ENCODE results near the gene SPRN.
"Not testable (repeated sequence)": the region's sequence is repeated elsewhere in the genome, so short reads cannot be mapped to it uniquely, and the experiment has no call there.

Gene SPRN, protein sequence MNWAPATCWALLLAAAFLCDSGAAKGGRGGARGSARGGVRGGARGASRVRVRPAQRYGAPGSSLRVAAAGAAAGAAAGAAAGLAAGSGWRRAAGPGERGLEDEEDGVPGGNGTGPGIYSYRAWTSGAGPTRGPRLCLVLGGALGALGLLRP

DNA sequence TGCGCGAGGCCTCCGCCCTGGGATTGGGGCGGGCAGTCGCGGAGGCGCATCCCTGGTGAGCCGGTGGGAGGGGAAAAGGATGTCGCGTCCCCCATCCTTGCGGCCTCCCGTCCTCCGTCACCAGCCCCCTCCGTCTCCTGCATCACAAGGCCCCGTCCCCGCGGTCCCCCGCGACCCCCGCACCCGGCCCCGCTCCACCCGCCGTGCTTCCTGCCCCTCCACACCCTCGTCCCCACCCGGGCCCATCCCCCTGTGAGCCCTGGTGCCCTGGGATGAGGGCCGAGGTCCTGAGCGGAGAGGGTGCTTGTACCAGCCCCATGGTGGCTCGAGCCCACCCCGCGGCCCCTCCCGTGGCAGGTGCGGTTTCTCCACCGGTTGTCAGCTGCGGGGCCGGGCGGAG lies at the start of gene SPRN:
Gene SPRN (minus strand): TSS at position 25 of the 400 bp plus-strand sequence. CDS start 944 bp downstream, outside the sequence.
- H3K4me3 ChIP-seq (ENCODE audit: low read depth, low read length) = peak within 1 kb of the TSS; percentile 27

DNA sequence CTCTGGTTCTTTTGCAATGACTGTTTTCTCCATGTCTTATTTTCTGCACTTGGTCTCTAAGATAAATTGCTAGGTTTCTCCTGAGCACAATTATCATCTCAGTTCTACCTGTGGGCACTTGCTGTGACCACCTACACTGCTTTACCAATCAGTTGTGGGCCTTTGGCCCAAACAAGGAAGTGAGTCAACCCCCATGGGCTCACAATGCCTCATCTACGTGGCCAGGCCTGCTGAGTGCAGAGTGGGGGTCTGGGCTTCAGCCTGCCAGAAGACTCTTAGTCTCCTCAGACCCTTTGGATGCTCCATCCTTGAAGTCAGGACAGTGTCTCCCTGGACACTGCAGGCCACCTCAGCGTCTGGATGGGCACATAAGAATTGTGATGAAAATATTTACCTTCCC lies 49.6 kb upstream of the SPRN start:
- H3K4me3 ChIP-seq (ENCODE audit: low read depth, low read length) = no peak overlapping the region
- no peak for DNase-seq (ENCODE audit: low read depth, low spot score)
- ChIA-PET POLR2A (no interaction called here), CTCF (no interaction called here)
- TF ChIP-seq, protein P1, sequence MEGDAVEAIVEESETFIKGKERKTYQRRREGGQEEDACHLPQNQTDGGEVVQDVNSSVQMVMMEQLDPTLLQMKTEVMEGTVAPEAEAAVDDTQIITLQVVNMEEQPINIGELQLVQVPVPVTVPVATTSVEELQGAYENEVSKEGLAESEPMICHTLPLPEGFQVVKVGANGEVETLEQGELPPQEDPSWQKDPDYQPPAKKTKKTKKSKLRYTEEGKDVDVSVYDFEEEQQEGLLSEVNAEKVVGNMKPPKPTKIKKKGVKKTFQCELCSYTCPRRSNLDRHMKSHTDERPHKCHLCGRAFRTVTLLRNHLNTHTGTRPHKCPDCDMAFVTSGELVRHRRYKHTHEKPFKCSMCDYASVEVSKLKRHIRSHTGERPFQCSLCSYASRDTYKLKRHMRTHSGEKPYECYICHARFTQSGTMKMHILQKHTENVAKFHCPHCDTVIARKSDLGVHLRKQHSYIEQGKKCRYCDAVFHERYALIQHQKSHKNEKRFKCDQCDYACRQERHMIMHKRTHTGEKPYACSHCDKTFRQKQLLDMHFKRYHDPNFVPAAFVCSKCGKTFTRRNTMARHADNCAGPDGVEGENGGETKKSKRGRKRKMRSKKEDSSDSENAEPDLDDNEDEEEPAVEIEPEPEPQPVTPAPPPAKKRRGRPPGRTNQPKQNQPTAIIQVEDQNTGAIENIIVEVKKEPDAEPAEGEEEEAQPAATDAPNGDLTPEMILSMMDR (IDR thresholded peaks at IDR 0.05; ENCODE audit: insufficient read depth, low read length, missing control alignments) = no peak

More for the DNA sequence above, at the start of gene SPRN:
- POLR2A ChIA-PET; DNase-seq (ENCODE audit: low read depth, low spot score); CTCF ChIA-PET: not testable (repeated sequence)

DNA sequence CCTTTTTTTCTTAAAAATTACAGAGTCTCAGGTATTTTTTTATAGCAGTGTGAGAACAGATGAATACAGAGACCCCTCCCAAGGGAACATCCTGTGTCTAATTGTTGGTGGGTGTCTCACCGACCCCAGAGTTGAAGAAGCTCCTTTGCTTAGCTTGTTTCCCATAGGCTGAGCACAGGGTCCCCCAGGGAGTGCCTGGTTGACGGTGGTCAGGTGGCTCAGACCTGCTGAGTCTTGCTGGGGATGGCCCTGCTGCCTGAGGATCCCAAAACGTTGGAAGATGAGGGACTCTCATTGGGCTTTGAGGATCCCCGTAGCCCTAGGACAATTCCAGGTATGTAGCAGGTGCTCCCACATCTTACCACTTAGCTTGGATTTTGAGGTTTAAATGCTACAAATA lies 48.8 kb upstream of the SPRN start:
- TF ChIP-seq, protein P1 (IDR thresholded peaks at IDR 0.05; ENCODE audit: insufficient read depth, low read length, missing control alignments) = no peak
- DNase-seq (ENCODE audit: low read depth, low spot score) = no peak
- H3K4me3 ChIP-seq (ENCODE audit: low read depth, low read length) = no peak overlapping the region
- POLR2A ChIA-PET = no interaction called here
- CTCF ChIA-PET = no interaction called here

DNA sequence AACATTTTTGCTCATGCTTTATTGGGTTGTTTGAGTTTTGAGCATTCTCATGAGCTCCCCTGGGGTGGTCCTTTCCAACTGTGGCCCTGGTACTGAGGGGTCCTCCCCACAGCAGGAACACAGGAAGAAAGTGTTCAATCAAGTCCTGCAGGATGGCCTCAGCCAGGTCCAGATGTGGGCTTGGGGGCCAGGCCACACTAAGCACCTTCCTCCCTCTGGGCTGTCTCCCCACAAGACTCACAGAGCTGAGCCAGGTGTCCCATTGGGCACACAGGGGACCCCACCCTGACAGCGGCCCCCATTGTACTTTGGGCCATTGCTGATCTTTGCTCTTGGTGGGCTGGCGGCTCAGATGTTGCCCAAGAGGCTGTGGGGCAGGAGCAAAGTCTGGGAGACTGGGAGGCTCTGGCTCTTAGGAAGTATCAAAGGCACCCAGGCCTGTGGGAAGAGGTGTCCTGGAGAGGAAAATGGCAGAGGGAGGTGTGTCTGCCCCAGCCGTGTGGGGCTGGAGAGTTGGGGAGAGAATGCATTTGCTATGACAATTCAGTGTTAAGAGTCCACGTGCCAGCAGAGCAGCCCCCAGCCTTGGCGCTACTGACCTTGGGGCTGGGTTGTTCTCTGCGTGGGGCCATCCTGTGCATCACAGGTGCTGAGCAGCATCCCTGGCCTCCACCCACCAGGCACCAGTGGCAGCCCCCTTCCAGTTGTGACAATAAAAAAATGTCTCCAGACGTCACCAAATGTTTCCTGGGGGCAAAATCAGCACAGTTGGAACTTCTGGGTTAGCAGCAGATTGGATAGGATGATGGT lies 47.1 kb upstream of the SPRN start:
- DNase-seq (ENCODE audit: low read depth, low spot score) = no peak
- ChIA-PET CTCF (no interaction called here), POLR2A (no interaction called here)
- TF ChIP-seq, protein P1 (IDR thresholded peaks at IDR 0.05; ENCODE audit: insufficient read depth, low read length, missing control alignments) = no peak
- no peak overlapping the region for H3K4me3 ChIP-seq (ENCODE audit: low read depth, low read length)

DNA sequence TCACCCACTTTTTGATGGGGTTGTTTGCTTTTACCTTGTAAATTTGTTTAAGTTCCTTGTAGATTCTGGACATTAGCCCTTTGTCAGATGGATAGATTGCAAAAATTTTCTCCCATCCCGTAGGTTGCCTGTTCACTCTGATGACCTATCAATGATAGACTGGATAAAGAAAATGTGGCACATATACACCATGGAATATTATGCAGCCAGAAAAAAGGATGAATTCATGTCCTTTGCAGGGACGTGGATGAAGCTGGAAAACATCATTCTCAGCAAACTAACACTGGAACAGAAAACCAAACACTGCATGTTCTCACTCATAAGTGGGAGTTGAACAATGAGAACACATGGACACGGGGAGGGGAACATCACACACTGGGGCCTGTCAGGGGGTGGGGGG lies 44.8 kb upstream of the SPRN start:
- DNase-seq (ENCODE audit: low read depth, low spot score); H3K4me3 ChIP-seq (ENCODE audit: low read depth, low read length); POLR2A ChIA-PET; CTCF ChIA-PET: not testable (repeated sequence)

DNA sequence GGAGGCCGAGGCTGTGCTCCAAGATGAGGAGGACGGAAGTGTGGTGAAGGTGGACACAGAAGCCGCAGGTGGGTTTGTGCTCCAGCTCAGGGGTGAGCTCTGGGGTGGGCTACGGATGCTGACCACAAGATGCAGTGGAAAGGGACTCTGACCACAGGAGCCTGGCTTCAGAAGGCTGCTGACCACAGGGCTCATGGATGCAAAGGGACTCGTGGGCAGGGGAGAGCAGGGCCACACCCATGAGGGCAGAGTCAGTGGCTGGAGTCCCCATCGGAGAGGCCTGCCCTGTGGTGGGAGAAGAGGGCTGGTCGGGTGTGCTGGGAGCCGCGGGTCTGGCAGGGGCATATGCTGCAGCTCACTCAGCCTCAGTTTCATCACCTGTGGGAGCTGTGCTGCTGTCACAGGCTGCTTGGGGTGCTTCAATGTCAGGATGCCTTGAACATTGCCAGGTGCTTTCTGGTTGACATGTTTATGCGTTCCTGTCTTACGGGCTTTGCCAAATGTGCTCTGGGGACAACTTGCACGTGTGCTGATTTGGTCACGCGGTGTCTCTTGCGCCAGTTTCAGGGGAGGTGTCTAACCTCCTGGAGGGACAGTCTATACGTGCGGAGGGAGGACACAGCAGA lies 43.0 kb upstream of the SPRN start:
- no peak for DNase-seq (ENCODE audit: low read depth, low spot score)
- TF ChIP-seq, protein P1 (IDR thresholded peaks at IDR 0.05; ENCODE audit: insufficient read depth, low read length, missing control alignments) = no peak
- ChIA-PET POLR2A (no interaction called here), CTCF (no interaction called here)
- no peak overlapping the region for H3K4me3 ChIP-seq (ENCODE audit: low read depth, low read length)

DNA sequence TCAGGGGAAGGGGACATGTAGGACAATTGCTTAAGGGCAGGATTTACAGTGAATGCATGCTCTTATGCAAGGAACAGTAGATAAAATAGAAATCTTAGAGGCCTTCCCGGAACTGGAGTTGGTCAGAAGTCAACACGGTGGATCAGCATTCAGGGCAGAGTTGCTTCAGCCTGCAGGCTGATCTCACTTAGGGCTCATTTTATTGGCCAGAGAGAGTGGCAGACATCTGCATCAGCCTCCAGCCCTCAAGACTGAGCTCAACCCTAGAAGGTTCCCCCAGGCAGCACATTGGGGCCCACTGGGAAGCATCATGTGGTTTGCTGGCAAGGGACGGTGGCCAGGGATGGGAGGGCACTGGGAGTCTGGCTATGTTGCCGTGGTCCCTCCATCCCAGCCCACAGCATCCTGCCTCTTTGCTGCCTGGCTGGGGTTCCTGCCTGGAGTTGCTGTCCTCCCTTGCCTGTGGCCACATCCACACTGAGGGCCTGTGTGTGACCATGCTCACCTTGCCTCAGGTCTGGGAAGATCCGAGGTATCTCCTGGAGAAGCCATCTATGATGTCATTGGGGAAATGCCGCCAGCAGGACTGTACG lies 42.4 kb upstream of the SPRN start:
- TF ChIP-seq, protein P1 (IDR thresholded peaks at IDR 0.05; ENCODE audit: insufficient read depth, low read length, missing control alignments) = no peak
- CTCF ChIA-PET = interaction anchor here (1.2 kb wide), 1 partner anchor 137 kb away, joined by 3 read pairs; no protein-coding TSS in a partner anchor
- H3K4me3 ChIP-seq (ENCODE audit: low read depth, low read length) = no peak overlapping the region

More for the DNA sequence above, 42.4 kb upstream of the SPRN start:
- DNase-seq (ENCODE audit: low read depth, low spot score) = no peak
- POLR2A ChIA-PET = no interaction called here

All from AG04449 (cell line).